ENCODE results near the gene PTGER3. TPM values are rescaled to one million over a fixed set of nuclear protein-coding genes. Genes with fewer than 3 reads are reported as not detected.

PTGER3 gene
- total RNA-seq, 1 donor from 2014 or later = 4.9 TPM

Small RNA genes within 50 kb of the gene (microRNA-seq; reads per million reads assigned to microRNA genes)
- gene MIR186 = 362 reads per million, percentile 69 among the genes with 10 or more reads in this experiment

Other genes with a start within 250 kb of the PTGER3 start
- gene ZRANB2, start 33.2 kb upstream of the PTGER3 start, total RNA-seq = 46.5 TPM